HG03354 (cell line): Measurements from ENCODE around the gene UBE2C.
"Not testable (repeated sequence)": the region's sequence is repeated elsewhere in the genome, so short reads cannot be mapped to it uniquely, and the experiment has no call there.

Source experiments
- ATAC-seq: cut with Tn5 transposase; IDR thresholded peaks from one replicate; pipeline ENCODE4 v1.9.1; 2021; ENCODE audit warnings: mild to moderate bottlenecking; ENCODE audit not compliant: unreplicated experiment, poor library complexity, severe bottlenecking

Gene UBE2C

DNA sequence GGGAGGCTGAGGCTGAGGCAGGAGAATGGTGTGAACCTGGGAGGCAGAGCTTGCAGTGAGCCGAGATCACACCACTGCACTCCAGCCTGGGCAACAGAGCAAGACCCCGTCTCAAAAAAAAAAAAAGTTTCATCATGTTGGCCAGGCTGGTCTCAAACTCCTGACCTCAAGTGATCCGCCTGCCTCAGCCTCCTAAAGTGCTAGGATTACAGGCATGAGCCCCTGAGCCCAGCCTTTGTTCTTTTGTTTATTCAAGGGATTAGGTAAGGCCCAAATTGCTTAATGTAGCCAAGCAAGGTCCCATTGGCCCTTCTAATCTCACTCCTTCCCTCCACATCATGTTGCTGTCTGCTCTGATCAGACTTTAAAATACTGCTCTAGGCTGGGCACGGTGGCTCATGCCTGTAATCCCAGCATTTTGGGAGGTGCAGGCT, 17.2 kb downstream of the UBE2C start:
- ATAC-seq = not testable (repeated sequence)

DNA sequence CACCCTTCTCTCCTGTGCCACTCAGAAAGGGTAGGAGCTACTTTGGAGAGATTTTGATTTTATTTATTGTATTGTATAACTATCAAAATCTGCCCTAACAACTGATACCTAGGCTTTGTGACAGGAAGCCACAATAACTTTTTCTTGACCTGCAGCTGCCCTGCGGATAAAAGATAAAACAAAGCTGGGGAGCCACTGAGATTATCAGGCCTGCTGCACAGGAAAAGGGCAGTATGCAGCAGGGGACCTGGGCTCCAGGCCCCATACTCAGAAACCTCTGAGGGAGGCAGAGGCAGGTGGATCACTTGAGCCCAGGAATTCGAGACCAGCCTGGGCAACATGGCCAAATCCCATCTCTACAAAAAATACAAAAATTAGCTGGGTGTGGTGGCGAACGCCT, 20.2 kb downstream of the UBE2C start:
- no peak for ATAC-seq

DNA sequence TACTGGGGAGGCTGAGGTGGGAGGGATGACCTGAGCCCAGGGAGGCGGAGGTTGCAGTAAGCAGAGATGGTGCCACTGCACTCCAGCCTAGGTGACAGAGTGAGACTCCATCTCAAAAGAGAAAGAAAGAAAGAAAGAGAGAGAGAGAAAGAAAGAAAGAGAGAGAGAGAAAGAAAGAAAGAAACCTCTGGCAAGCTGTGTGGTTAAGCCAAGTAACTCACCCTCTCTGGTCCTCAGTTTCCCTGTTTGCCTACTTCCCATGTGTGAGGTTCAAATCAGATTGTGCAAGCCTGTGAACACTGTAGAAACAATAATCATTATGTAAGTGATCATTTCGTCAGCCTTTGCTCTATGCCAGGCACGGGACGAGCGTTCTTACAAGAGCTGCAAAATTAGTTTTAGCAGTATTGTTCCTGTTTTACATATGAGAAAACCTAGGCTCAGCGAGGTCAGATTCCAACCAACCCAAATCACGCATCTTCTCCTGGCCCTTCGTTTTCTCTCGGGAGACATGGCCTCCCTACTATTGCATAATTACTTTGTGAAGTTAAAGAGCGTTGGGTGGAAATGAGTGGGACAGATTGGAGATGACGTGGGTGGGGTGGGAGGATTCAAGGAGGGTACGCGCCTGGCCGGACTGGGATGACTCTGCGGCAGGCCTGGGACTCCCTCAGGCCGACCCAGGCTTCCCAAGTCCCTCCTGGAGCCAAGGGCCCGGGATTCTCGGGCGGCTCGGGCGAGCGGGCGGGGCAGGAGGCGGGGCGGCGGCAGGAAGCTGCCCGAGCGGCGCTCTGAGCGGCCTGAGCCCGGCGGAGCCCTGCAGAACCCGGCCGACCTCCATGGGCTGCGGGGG, 20.8 kb downstream of the UBE2C start, which contains the start of gene SNX21:
TSS of gene SNX21 (plus strand) at position 770 of the 853 bp plus-strand sequence. CDS start 121 bp downstream, outside the sequence.
- peak; percentile 46 for ATAC-seq

DNA sequence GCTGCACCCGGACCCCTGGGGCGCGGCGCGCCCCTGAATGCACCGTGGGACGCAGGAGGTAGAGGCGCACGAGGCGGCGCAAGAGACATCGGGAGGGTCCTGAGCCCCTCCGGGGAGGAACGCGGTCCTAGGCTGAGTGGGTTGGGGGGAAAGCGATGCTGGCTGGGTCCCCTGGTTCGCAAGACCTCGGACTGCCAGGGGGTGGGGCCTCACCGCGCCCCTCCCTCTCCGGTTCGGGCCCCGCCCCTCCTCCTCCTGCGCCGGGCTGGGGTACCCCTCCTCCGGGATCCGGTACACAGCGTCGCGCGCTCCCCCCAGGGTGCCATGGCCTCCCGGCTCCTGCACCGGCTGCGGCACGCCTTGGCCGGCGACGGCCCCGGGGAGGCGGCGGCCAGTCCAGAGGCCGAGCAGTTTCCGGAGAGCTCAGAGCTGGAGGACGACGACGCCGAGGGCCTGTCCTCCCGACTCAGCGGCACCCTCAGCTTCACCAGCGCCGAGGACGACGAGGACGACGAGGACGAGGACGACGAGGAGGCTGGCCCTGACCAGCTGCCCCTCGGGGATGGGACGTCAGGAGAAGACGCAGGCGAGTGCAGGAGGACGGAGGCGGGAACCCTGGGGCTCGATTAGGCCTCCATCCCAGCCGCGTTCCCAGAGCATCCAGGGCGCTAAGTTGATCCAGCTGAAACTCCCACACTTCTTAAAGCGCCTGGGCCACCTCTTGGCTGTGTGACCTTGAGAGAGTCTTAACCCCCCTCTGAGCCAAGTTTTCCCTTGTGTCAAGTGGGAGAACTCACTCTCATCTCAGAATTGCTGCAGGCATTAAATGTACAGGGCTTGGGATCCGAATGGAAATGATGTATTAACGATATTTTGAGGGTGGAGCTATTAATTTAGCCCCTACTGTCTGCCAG, 21.7 kb downstream of the UBE2C start:
- ATAC-seq = peak; percentile 46

DNA sequence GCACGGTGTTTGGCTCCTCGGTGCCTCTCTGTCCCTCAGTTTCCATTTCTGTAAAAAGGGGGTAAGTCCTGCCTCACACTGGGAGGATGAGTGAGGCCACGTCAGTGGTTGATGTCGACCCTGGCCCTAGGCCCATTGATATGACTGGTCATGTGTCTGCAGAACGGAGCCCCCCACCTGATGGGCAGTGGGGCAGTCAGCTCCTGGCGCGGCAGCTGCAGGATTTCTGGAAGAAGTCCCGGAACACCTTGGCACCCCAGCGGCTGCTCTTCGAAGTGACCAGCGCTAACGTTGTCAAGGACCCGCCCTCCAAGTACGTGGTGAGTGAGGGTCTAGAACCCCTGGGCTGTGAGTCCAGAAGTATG, 22.3 kb downstream of the UBE2C start:
- ATAC-seq = no peak

DNA sequence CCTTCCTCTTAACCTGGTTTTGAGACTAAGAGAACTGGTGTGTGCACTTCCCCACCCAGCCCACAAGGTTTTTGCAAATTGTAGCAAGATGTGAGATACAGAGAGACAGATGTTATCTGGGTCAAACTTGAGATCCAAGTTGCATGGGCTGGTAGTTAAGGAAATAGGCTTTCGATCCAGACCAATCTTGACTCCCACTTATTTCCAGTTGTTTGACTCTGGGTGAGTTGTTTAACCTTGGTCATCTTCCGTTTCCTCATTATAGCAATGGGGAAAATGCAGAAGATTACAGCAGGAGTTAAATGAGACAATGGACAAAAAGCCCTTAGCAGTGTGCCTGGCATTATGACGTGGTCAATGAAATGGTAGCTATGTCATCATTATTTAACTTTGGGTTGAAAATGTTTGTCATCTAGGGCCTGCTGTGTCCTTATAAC, 22.9 kb downstream of the UBE2C start:
- no peak for ATAC-seq

DNA sequence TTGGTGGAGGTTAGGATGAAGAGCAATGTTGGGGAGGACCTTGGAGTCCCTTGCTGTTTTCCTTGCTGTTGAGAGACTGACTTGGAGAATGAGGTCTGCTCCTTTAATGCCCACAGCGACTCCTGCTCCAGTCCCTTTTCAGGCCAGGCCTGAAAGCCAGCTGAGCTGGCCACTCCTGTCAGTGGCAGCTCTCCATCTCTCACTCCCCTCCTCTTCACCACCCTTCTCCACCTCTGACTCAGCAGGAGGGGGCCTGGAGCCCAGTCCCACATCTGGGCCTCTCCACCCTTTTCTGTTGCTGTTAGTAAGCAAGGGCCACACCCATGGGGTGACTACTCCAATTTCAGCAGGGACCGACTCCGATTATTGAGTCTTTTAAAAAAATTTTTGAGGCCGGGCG, 23.4 kb downstream of the UBE2C start:
- ATAC-seq = no peak

DNA sequence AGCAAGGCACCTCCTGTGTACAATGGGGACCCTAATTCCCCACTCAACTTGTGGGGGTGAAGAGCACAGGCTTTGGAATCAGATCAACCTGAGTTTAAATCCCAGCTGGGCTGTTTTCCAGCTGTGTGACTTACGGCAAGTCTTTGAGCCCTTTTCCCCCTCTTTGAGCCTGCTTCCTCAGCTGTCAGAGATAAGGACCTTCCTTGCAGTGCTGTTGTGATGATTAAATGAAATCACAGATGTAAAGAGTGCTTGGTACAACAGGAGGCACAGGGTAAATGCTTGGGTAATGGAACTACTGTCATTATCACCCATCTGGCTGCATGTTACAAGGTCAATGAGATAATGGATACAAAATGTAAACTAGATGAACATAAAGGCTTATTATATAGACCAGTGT, 24.4 kb downstream of the UBE2C start:
- ATAC-seq = no peak

DNA sequence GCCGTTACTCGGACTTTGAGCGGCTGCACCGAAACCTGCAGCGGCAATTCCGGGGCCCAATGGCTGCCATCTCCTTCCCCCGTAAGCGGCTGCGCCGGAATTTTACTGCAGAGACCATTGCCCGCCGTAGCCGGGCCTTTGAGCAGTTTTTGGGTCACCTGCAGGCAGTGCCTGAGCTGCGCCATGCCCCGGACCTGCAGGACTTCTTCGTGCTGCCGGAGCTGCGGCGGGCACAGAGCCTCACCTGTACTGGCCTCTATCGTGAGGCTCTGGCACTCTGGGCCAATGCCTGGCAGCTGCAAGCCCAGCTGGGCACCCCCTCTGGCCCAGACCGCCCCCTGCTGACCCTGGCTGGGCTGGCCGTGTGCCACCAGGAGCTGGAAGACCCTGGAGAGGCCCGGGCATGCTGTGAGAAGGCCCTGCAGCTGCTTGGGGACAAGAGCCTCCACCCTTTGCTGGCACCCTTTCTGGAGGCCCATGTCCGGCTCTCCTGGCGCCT, 28.3 kb downstream of the UBE2C start:
- ATAC-seq = no peak

DNA sequence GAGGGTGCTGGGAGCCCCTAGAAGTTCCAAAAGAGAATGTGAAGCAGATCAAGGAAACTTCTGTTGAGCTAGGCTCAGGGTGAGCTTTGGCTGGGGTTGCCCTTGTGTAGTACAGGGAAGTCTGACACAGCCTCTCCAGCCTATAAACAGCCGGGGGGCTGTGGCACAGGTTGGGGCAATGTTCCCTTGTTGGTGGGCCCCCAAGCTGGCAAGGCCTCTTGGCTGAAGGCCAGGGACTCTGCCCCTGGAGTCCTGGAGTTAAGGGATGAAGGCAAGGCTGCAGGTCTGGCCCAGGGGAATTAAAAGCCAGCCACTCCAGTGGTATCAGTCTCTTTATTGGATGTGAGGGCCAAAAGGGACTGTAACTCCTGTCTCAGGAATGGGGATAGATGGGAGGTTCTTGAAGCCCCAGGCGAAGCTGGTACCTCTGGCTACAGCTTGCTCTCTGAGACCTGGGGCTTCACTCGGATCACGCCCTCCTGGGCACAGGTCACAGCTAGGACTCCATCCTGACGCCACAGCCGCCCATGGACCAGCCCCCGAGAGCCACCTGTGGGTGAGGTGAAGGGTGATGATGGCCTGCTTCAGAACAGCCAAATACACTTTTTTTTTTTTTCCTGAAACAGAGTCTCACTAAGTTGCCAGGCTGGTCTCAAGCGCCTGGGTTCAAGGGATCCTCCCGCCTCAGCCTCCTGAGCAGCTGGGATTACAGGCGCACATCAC, 29.1 kb downstream of the UBE2C start:
- no peak for ATAC-seq

DNA sequence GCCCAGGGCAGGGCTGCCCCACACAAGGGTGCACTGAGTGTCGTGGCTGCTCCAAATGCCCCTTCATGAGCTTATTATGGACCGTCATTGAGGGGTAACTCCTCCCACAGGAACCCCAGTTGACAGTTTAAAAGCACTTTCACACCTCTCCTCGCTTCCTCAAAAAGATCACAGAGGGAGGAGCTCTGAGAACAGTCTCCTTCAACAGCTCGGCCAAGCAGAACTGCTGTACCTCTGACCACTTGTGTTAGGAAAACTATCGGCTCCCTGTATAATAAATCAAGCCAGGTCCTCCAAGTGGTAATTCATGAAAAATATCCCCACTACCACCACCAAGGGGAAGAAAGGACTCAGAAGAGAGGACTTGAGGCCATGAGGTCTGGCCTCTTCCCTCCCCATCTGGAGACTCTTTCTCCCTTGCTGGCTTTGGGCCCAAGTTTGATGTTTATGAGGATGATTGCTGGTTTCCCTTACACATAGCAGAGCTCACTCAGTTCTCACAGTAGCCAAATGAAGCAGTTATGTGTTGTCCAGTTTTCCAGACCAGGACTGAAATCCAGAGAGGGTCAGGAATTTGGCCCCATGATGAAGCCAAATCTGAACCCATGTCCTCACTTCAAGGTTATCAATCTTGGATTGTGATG, 29.8 kb downstream of the UBE2C start:
- ATAC-seq = peak; percentile 57

DNA sequence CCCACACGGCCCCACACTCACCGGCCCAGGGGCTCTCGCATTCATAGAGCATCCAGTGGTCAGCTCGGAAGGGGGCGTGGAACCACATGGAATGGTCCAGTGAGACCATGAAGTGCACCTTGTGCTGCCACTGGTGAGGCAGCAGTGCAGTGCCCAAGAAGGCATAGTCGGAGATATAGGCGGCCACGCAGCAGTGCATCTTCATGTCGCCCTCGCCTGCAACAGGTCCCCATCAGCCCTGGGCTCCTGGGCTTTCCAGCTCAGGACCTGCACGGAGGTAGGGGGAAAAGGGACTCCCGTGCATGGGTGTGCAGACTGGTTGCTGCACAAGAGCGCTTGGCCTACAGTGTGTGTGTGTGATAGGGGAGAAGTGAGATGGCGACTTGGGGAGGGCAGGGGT, 31.1 kb downstream of the UBE2C start:
- ATAC-seq = no peak

DNA sequence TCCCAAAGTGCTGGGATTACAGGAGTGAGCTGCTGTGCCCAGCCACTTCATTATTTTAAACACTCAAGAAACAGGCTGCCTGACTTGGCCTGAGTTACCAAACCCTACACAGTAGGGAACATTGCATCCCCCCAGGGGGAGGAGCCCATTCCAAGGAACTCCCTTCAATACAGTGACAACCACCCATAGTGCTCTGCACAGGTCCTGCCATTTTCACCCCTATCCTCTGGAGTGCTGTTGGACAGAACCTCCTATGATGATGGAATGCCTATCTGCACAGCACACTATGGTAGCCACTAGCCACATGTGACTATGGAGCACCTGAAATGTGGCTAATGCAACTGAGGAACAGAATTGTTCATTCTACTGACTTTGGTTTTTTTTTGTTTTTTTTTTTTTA, 33.0 kb downstream of the UBE2C start:
- ATAC-seq = no peak

DNA sequence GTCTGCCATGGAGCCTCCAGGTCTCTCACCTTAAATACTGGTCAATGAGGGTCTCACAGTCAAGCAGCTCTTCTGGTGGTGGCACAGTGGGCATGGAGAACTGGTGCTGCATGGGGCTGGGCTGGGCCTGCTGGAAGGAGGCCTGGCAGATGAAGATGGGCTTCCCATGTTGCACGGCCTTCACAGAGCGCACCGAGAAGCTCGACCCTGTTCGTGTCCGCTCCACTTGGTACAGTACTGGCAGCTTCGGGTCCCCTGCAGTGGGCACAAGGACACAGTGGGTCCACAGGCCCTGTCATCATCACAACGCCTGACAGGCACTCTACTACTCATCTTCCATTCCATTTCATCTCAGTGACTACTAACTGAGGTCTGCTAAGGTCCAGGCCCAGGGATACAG, 36.0 kb downstream of the UBE2C start:
- no peak for ATAC-seq

DNA sequence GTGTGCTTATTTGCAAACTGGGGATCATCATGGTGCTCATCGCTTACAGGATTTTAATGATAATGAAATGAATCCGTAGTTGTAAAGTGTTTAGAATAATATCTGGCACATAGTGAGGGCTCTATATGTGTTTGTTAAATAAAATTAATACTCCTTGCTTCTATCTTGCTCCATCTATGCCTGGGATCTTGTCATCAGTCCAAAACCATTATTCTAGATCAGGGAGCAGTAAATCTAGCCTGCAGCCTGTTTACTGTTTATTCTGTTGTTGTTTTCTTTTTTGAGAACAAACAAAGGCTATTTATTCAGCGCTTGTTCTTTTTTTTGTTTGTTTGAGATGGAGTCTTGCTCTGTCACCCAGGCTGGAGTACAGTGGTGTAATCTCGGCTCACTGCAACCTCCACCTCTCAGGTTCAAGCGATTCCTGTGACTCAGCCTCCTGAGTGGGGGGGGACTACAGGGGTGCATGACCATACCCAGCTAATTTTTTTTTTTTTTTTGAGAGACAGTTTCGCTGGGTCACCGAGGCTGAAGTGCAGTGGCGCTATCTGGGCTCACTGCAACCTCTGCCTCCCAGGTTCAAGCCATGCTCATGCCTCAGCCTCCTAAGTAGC, 36.6 kb downstream of the UBE2C start:
- ATAC-seq = no peak

DNA sequence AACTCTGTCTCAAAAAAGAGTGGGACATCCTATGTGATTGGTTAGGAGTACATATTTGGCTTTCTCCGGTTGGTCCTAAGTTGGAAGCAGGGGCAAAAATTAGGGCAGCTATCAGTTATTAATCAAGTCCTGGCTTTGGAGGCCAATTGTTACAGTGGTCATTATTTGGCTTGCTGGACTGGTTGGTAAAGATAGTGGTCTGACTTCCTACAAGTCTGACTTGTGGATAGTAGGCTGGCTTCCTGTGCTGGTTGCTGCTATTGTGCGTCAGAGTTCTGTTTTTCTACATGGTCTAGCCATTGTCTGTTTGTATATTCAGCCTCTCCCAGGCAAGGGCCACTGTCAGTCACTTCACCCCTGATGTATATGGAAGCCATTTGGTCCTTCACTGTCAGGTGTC, 37.8 kb downstream of the UBE2C start:
- no peak for ATAC-seq

DNA sequence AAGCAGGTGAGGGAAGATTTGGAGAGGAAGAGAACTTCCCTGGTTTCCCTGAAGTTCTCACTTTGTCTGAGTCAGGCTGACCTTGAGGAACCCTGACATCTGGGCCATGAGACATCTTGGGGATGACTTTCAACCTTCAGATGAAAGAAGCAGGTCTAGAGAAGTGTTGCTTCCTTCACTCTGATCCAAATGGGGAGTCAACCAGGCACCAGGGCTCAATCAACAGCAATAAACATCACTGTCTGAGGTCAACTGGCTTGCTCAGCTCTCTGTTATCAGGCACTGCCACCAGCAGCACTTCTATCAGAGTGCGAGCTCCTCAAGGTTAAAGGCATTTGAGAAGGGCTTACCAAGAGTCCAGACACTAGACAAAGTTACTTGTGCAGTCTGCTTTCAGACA, 38.5 kb downstream of the UBE2C start:
- no peak for ATAC-seq

DNA sequence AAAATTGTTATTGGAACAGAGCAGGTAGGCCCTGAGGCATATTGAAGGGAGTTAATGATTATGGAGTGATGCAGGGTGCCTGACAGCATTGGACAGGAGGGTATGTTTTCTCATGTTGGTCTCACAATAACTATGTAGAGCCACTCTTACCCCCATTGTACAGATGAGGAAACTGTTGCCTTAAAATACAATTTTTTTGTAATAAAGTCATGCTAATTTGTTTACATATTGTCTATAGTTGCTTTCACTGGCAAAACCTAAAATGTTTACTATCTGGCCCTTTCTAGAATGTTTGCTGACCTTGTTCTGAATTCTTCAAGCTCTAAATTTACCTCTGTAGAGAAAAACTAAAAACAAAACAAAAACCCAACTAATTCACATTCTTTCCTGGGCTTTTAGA, 39.1 kb downstream of the UBE2C start:
- no peak for ATAC-seq

DNA sequence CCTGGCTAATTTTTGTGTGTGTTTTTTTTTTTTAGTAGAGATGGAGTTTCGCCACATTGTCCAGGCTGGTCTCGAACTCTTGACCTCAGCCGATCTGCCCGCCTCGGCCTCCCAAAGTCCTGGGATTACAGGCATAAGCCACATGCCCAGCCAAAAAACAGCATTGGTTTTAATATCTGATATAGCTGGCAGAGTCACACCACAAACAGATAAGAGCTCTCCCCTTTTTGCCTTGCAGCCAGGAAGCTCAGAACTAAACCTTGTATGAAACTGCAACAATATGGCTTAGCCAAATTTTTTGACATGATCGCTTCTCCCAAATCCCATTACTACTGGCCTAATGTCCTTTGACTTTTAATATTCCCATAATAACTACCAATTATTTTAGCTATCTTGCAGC, 39.9 kb downstream of the UBE2C start:
- no peak for ATAC-seq
